ENCODE data around the gene ACTL8. TPM values are rescaled to one million over a fixed set of nuclear protein-coding genes. Genes with fewer than 3 reads are reported as not detected.

ACTL8 gene
- total and polyA plus RNA-seq, 2 experiments from 2014 or later, result 0.38 to 0.71 TPM

GRCh38 chr1:17772615-17773212 is 17.6 kb downstream of the ACTL8 start:
- Histone ChIP-seq H3K36me3 (ENCODE audit: insufficient read depth) (no peaks in the 10 kb centered on the region), H3F3A (replicated peaks; ENCODE audit: low read depth) (no peaks in the 10 kb centered on the region), H3K4me3 (no peak overlapping the region), H3K9me2 (ENCODE audit: insufficient read depth) (no peaks in the 10 kb centered on the region), H3K27ac (ENCODE audit: low read depth) (no peak overlapping the region), H3K79me2 (replicated peaks; ENCODE audit: insufficient read depth) (no peaks in the 10 kb centered on the region), H2AFZ (no peak overlapping the region), H4K20me1 (replicated peaks; ENCODE audit: insufficient read depth) (no peaks in the 10 kb centered on the region), H3K27me3 (ENCODE audit: insufficient read depth) (no peaks in the 10 kb centered on the region), H3K4me1 (ENCODE audit: insufficient read depth) (no peaks in the 10 kb centered on the region), H3K4me2 (no peak overlapping the region)
- Mint-ChIP-seq H3K9me3 (no peaks in the 10 kb centered on the region), H3K27me3 (ENCODE audit: insufficient read depth, low read depth, poor library complexity) (peaks cover 9% of the 10 kb centered on the region), H3K4me3 (no peak overlapping the region), H3K4me1 (peaks cover 15% of the 10 kb centered on the region), H3K27ac (no peak overlapping the region), H3K36me3 (ENCODE audit: low read depth) (no peaks in the 10 kb centered on the region)
- TF ChIP-seq NANOG (IDR thresholded peaks at IDR 0.05; ENCODE audit: borderline replicate concordance), result no peak
- TF ChIP-seq JUNB (IDR thresholded peaks at IDR 0.05; ENCODE audit: unreplicated experiment), result no peak
- no peak for TF ChIP-seq ZNF462 (CRISPR knock-in tag; IDR thresholded peaks at IDR 0.05)
- TF ChIP-seq ZNF114 (CRISPR knock-in tag; IDR thresholded peaks at IDR 0.05), result no peak
- no peak for TF ChIP-seq REST (IDR thresholded peaks at IDR 0.05; ENCODE audit: unreplicated experiment)
- TF ChIP-seq CREB1 (CRISPR knock-in tag; IDR thresholded peaks at IDR 0.05; ENCODE audit: low read depth), result no peak
- TF ChIP-seq ETS1 (IDR thresholded peaks at IDR 0.05), result no peak
- ATAC-seq, result no peak; the same call in 2 of the 3 replicates
- no peak for DNase-seq (ENCODE audit: low spot score)
